GM18867 (cell line): ENCODE measurements around the gene KRTAP12-3.
"Not testable (repeated sequence)": the region's sequence is repeated elsewhere in the genome, so short reads cannot be mapped to it uniquely, and the experiment has no call there.

ENCODE experiments used
- ATAC-seq: cut with Tn5 transposase; IDR thresholded peaks from one replicate; pipeline ENCODE4 v1.9.1; 2021; ENCODE audit warnings: mild to moderate bottlenecking, moderate library complexity; ENCODE audit not compliant: unreplicated experiment

Gene KRTAP12-3

GRCh38 chr21:44657635-44658540 is at the start of gene KRTAP12-3:
TSS of gene KRTAP12-3 (plus strand) at chr21:44657932. CDS start at chr21:44657980, 48 bp downstream.
- ATAC-seq: no peak

GRCh38 chr21:44609193-44609592 is 48.5 kb upstream of the KRTAP12-3 start:
- ATAC-seq: no peak

GRCh38 chr21:44610157-44610843 is 47.4 kb upstream of the KRTAP12-3 start:
- not testable (repeated sequence) for ATAC-seq

GRCh38 chr21:44611551-44611950 is 46.2 kb upstream of the KRTAP12-3 start:
- ATAC-seq: no peak

- no peak for ATAC-seq
Measured at GRCh38 chr21:44612029-44612486, 45.7 kb upstream of the KRTAP12-3 start, which contains the start of gene KRTAP10-8. TSS of gene KRTAP10-8 (plus strand) at chr21:44612079. CDS start at chr21:44612101, 22 bp downstream.

- ATAC-seq: no peak
Measured at GRCh38 chr21:44612669-44613229, 45.0 kb upstream of the KRTAP12-3 start.

- no peak for ATAC-seq
Measured at GRCh38 chr21:44613386-44614155, 44.2 kb upstream of the KRTAP12-3 start.

- ATAC-seq: no peak
Measured at GRCh38 chr21:44614161-44614631, 43.5 kb upstream of the KRTAP12-3 start.

- no peak for ATAC-seq
Measured at GRCh38 chr21:44614961-44615391, 42.8 kb upstream of the KRTAP12-3 start.

GRCh38 chr21:44615466-44615865 is 42.3 kb upstream of the KRTAP12-3 start:
- no peak for ATAC-seq

- no peak for ATAC-seq
Measured at GRCh38 chr21:44615911-44616590, 41.7 kb upstream of the KRTAP12-3 start.

- ATAC-seq: no peak
Measured at GRCh38 chr21:44616591-44616926, 41.2 kb upstream of the KRTAP12-3 start.

GRCh38 chr21:44617071-44617501 is 40.6 kb upstream of the KRTAP12-3 start:
- no peak for ATAC-seq

- no peak for ATAC-seq
Measured at GRCh38 chr21:44618504-44618903, 39.2 kb upstream of the KRTAP12-3 start.

GRCh38 chr21:44618909-44619308 is 38.8 kb upstream of the KRTAP12-3 start:
- no peak for ATAC-seq

- ATAC-seq: no peak
Measured at GRCh38 chr21:44619886-44620285, 37.8 kb upstream of the KRTAP12-3 start.

GRCh38 chr21:44623575-44623974 is 34.2 kb upstream of the KRTAP12-3 start:
- ATAC-seq: no peak

- no peak for ATAC-seq
Measured at GRCh38 chr21:44625756-44626155, 32.0 kb upstream of the KRTAP12-3 start.

GRCh38 chr21:44626262-44626661 is 31.5 kb upstream of the KRTAP12-3 start:
- ATAC-seq: no peak

GRCh38 chr21:44626673-44627143 is 31.0 kb upstream of the KRTAP12-3 start, which contains the start of gene KRTAP10-9:
TSS of gene KRTAP10-9 (plus strand) at chr21:44627093. CDS start at chr21:44627172, 79 bp downstream.
- no peak for ATAC-seq
